WTC11 (cell line): ENCODE results near the gene SEMA5B. TPM values are rescaled to one million over a fixed set of nuclear protein-coding genes. Genes with fewer than 3 reads are reported as not detected.

ENCODE experiments used
- ATAC-seq: fragments of 200-7000 bp; cut with Tn5 transposase; 2 replicates; pipeline ENCODE4 v1.10.0; 2021; ENCODE audit warnings: mild to moderate bottlenecking, moderate library complexity
- CTCF ChIA-PET: fragments of 300-600 bp; sonication (Branson Sonifier 250); formaldehyde crosslinking; loops from one replicate; lab custom pipeline; 2021; ENCODE audit warnings: antibody characterized with exemption; lab: Charles Lee
- POLR2A ChIA-PET: fragments of 350-600 bp; sonication (Branson Sonifier 250); formaldehyde crosslinking; loops from one replicate; lab custom pipeline; 2021; ENCODE audit warnings: antibody characterized with exemption; lab: Charles Lee
- DNase-seq: peaks from one replicate; pipeline ENCODE4 v3.0.0; 2021; ENCODE audit warnings: low spot score
- H3K27ac Mint-ChIP-seq: 2 replicates; pipeline ENCODE4 v1.8.0; 2021; ENCODE audit warnings: mixed read lengths
- H3K27me3 Mint-ChIP-seq: 2 replicates; pipeline ENCODE4 v1.8.0; 2021; ENCODE audit warnings: low read depth, mild to moderate bottlenecking, moderate library complexity, mixed read lengths
- H3K36me3 Mint-ChIP-seq: 2 replicates; pipeline ENCODE4 v1.8.0; 2021; ENCODE audit warnings: mixed read lengths
- H3K4me1 Mint-ChIP-seq: 2 replicates; pipeline ENCODE4 v1.8.0; 2022; ENCODE audit warnings: mixed read lengths
- H3K4me3 Mint-ChIP-seq: 2 replicates; pipeline ENCODE4 v1.8.0; 2021; ENCODE audit warnings: mild to moderate bottlenecking, moderate library complexity, mixed read lengths
- H3K9me3 Mint-ChIP-seq: 2 replicates; pipeline ENCODE4 v1.8.0; 2021; ENCODE audit warnings: mixed read lengths
- ELF4 ChIP-seq: sonication (generic); formaldehyde crosslinking; IDR thresholded peaks from 2 replicates; pipeline ENCODE4 v1.8.1; 2022; ENCODE audit warnings: low read depth, mild to moderate bottlenecking, moderate library complexity, missing genetic modification reagents
- EMX1 ChIP-seq: fragments of 250-450 bp; sonication (Bioruptor Pico); IDR thresholded peaks from 2 replicates; pipeline ENCODE4 v1.8.0; 2021; ENCODE audit warnings: mild to moderate bottlenecking
- ESRRA ChIP-seq: sonication (generic); formaldehyde crosslinking; IDR thresholded peaks from 2 replicates; pipeline ENCODE4 v1.8.1; 2022; ENCODE audit warnings: mild to moderate bottlenecking, missing genetic modification reagents, borderline replicate concordance
- FOXK1 ChIP-seq: sonication (generic); formaldehyde crosslinking; IDR thresholded peaks from 2 replicates; pipeline ENCODE4 v1.8.0; 2022; ENCODE audit warnings: mild to moderate bottlenecking, moderate library complexity, missing genetic modification reagents
- IRF2 ChIP-seq: sonication (generic); formaldehyde crosslinking; IDR thresholded peaks from 2 replicates; pipeline ENCODE4 v1.8.0; 2022; ENCODE audit warnings: low read depth, missing genetic modification reagents, borderline replicate concordance
- MYBL2 ChIP-seq: sonication (generic); formaldehyde crosslinking; IDR thresholded peaks from 2 replicates; pipeline ENCODE4 v1.8.1; 2023; ENCODE audit warnings: mild to moderate bottlenecking, moderate library complexity, missing genetic modification reagents
- NFATC4 ChIP-seq: fragments of 250-450 bp; sonication (Bioruptor Pico); IDR thresholded peaks from 2 replicates; pipeline ENCODE4 v1.9.0; 2021; ENCODE audit warnings: mild to moderate bottlenecking
- NFYB ChIP-seq: sonication (generic); formaldehyde crosslinking; conservative IDR thresholded peaks from 2 replicates; pipeline ENCODE4 v1.8.0; 2022; ENCODE audit warnings: low read depth, missing genetic modification reagents
- PRRX2 ChIP-seq: fragments of 250-450 bp; sonication (Bioruptor Pico); IDR thresholded peaks from 2 replicates; pipeline ENCODE4 v1.8.0; 2021; ENCODE audit warnings: mild to moderate bottlenecking
- RELA ChIP-seq: sonication (generic); formaldehyde crosslinking; IDR thresholded peaks from 2 replicates; pipeline ENCODE4 v1.8.1; 2022; ENCODE audit warnings: missing genetic modification reagents, mild to moderate bottlenecking, borderline replicate concordance
- ZNF317 ChIP-seq: sonication (generic); formaldehyde crosslinking; IDR thresholded peaks from 2 replicates; pipeline ENCODE4 v1.8.1; 2023; ENCODE audit warnings: low read depth, mild to moderate bottlenecking, moderate library complexity, missing genetic modification reagents, borderline replicate concordance
- ZNF423 ChIP-seq: fragments of 250-450 bp; sonication (Bioruptor Pico); IDR thresholded peaks from 2 replicates; pipeline ENCODE4 v2.1.2; 2022; ENCODE audit warnings: mild to moderate bottlenecking, moderate library complexity
- total RNA-seq: library from RNA; stranded (reverse); gene quantifications from 3 replicates; pipeline ENCODE4 v1.2.3, GENCODE V29; 2021
- TF ChIP-seq, protein P1 (sequence below): sonication (generic); formaldehyde crosslinking; IDR thresholded peaks from 2 replicates; pipeline ENCODE4 v1.8.1; 2022; ENCODE audit warnings: mild to moderate bottlenecking, moderate library complexity, missing genetic modification reagents
- TF ChIP-seq, protein P2 (sequence below): fragments of 250-450 bp; sonication (Bioruptor Pico); IDR thresholded peaks from 2 replicates; pipeline ENCODE4 v1.9.0; 2021; ENCODE audit warnings: mild to moderate bottlenecking
- TF ChIP-seq, protein P3 (sequence below): sonication (generic); formaldehyde crosslinking; IDR thresholded peaks from 2 replicates; pipeline ENCODE4 v1.8.0; 2022; ENCODE audit warnings: mild to moderate bottlenecking, missing genetic modification reagents
- TF ChIP-seq, protein P4 (sequence below): sonication (generic); formaldehyde crosslinking; IDR thresholded peaks from 2 replicates; pipeline ENCODE4 v1.8.0; 2022; ENCODE audit warnings: mild to moderate bottlenecking, missing genetic modification reagents
- TF ChIP-seq, protein P5 (sequence below): fragments of 250-450 bp; sonication (Bioruptor Pico); conservative IDR thresholded peaks from 2 replicates; pipeline ENCODE4 v1.9.0; 2021; ENCODE audit warnings: mild to moderate bottlenecking
- TF ChIP-seq, protein P6 (sequence below): sonication (generic); formaldehyde crosslinking; IDR thresholded peaks from 2 replicates; pipeline ENCODE4 v1.8.1; 2022; ENCODE audit warnings: missing genetic modification reagents, borderline replicate concordance
- TF ChIP-seq, protein P7 (sequence below): sonication (generic); formaldehyde crosslinking; IDR thresholded peaks from 2 replicates; pipeline ENCODE4 v1.8.1; 2023; ENCODE audit warnings: mild to moderate bottlenecking, missing genetic modification reagents, moderate library complexity
- TF ChIP-seq, protein P8 (sequence below): sonication (generic); formaldehyde crosslinking; conservative IDR thresholded peaks from 2 replicates; pipeline ENCODE4 v1.8.1; 2022; ENCODE audit warnings: mild to moderate bottlenecking, missing genetic modification reagents
- TF ChIP-seq, protein P9 (sequence below): fragments of 250-450 bp; sonication (Bioruptor Pico); IDR thresholded peaks from 2 replicates; pipeline ENCODE4 v1.9.0; 2021; ENCODE audit warnings: moderate library complexity, mild to moderate bottlenecking, inconsistent platforms, borderline replicate concordance
- TF ChIP-seq, protein P10 (sequence below): sonication (generic); formaldehyde crosslinking; IDR thresholded peaks from 2 replicates; pipeline ENCODE4 v1.8.0; 2022; ENCODE audit warnings: missing genetic modification reagents

SEMA5B gene
- total RNA-seq, 1 experiment from 2014 or later = 20.7 TPM

DNA sequence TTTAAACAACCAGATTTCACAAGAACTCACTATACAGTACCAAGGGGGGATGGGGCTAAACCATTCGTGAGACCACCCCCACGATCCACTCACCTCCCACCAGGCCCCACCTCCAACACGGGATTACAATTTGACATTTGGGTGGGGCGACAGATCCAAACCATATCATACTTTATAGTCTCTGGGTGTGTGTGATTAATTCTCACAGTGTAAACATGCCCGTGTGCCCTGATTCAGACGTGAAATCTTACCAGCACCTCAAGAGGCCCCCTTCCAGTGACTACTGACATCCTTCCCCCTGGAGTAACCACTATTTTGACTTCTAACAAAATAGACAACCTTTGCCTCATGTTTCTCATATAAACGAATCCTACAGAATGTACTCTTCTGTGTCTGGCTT is 34.3 kb upstream of the SEMA5B start (continued):
- no peak for TF ChIP-seq ZNF423 (CRISPR knock-in tag)
- TF ChIP-seq, protein P1, sequence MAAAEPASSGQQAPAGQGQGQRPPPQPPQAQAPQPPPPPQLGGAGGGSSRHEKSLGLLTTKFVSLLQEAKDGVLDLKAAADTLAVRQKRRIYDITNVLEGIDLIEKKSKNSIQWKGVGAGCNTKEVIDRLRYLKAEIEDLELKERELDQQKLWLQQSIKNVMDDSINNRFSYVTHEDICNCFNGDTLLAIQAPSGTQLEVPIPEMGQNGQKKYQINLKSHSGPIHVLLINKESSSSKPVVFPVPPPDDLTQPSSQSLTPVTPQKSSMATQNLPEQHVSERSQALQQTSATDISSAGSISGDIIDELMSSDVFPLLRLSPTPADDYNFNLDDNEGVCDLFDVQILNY = no peak
- TF ChIP-seq ELF4 (CRISPR knock-in tag) = no peak
- no peak for TF ChIP-seq NFYB
- TF ChIP-seq FOXK1 (CRISPR knock-in tag) = no peak
- TF ChIP-seq, protein P2, sequence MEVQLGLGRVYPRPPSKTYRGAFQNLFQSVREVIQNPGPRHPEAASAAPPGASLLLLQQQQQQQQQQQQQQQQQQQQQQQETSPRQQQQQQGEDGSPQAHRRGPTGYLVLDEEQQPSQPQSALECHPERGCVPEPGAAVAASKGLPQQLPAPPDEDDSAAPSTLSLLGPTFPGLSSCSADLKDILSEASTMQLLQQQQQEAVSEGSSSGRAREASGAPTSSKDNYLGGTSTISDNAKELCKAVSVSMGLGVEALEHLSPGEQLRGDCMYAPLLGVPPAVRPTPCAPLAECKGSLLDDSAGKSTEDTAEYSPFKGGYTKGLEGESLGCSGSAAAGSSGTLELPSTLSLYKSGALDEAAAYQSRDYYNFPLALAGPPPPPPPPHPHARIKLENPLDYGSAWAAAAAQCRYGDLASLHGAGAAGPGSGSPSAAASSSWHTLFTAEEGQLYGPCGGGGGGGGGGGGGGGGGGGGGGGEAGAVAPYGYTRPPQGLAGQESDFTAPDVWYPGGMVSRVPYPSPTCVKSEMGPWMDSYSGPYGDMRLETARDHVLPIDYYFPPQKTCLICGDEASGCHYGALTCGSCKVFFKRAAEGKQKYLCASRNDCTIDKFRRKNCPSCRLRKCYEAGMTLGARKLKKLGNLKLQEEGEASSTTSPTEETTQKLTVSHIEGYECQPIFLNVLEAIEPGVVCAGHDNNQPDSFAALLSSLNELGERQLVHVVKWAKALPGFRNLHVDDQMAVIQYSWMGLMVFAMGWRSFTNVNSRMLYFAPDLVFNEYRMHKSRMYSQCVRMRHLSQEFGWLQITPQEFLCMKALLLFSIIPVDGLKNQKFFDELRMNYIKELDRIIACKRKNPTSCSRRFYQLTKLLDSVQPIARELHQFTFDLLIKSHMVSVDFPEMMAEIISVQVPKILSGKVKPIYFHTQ = no peak
- no peak for TF ChIP-seq ZNF317 (CRISPR knock-in tag)
- TF ChIP-seq, protein P3, sequence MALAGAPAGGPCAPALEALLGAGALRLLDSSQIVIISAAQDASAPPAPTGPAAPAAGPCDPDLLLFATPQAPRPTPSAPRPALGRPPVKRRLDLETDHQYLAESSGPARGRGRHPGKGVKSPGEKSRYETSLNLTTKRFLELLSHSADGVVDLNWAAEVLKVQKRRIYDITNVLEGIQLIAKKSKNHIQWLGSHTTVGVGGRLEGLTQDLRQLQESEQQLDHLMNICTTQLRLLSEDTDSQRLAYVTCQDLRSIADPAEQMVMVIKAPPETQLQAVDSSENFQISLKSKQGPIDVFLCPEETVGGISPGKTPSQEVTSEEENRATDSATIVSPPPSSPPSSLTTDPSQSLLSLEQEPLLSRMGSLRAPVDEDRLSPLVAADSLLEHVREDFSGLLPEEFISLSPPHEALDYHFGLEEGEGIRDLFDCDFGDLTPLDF = no peak
- TF ChIP-seq, protein P4, sequence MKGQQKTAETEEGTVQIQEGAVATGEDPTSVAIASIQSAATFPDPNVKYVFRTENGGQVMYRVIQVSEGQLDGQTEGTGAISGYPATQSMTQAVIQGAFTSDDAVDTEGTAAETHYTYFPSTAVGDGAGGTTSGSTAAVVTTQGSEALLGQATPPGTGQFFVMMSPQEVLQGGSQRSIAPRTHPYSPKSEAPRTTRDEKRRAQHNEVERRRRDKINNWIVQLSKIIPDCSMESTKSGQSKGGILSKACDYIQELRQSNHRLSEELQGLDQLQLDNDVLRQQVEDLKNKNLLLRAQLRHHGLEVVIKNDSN = no peak
- TF ChIP-seq RELA (CRISPR knock-in tag) = no peak

DNA sequence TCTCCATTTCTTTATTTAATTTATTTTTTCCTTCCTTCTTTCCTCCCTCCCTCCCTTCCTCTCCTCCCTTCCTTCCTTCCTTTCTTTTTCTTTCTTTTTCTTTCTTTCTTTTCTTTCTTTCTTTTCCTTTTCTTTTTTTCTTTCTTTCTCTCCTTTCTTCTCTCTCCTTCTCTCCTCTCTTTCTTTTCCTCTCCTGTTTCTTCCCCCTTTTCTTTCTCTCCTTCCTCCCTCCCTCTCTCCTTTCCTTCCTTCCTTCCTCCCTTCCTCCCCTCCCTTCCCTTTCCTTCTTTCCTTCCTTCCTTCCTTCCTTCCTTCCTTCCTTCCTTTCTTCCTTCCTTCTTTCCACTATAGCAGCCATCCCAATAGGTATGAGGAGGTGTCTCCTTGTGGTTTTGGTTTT is 32.5 kb upstream of the SEMA5B start:
- Mint-ChIP-seq H3K27me3 (peaks cover 18% of the 10 kb centered on the region), H3K9me3 (peaks cover 2% of the 10 kb centered on the region; the same call in 1 of the 2 replicates), H3K4me3 (no peak overlapping the region), H3K27ac (no peak overlapping the region), H3K4me1 (peaks cover 7% of the 10 kb centered on the region), H3K36me3 (no peaks in the 10 kb centered on the region)
- ATAC-seq (no peak), DNase-seq (no peak)
- ChIA-PET POLR2A (no interaction called here), CTCF (no interaction called here)
- TF ChIP-seq, protein P5, sequence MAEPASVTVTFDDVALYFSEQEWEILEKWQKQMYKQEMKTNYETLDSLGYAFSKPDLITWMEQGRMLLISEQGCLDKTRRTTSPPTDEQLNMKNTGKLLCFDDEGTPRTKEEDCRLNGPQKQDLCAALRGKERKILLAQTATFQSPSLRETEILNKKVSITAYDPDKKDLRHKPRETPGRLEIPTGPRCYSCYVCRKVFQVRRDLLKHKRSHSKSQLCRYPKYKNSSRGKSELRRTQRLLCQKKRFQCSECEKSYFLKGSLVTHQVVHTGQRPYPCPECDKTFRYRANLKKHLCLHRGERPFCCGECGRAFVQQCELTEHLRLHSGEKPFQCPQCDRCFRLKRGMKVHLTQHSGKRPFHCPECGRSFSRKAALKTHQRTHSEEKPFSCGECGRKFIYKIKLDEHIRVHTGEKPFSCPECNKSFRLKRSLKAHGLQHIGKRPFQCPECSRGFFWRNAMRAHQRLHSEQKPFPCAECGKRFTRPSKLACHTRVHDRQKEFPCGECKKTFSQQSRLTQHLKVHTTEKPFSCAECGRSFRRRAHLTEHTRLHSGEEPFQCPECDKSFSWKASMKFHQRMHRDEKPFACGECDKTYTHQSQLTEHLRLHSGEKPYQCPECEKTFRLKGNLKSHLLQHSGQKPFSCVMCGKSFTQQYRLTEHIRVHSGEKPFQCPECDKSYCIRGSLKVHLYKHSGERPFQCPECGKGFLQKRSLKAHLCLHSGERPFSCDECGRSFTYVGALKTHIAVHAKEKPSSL (CRISPR knock-in tag) = no peak
- TF ChIP-seq NFYB = no peak
- no peak for TF ChIP-seq EMX1 (CRISPR knock-in tag)
- TF ChIP-seq, protein P6, sequence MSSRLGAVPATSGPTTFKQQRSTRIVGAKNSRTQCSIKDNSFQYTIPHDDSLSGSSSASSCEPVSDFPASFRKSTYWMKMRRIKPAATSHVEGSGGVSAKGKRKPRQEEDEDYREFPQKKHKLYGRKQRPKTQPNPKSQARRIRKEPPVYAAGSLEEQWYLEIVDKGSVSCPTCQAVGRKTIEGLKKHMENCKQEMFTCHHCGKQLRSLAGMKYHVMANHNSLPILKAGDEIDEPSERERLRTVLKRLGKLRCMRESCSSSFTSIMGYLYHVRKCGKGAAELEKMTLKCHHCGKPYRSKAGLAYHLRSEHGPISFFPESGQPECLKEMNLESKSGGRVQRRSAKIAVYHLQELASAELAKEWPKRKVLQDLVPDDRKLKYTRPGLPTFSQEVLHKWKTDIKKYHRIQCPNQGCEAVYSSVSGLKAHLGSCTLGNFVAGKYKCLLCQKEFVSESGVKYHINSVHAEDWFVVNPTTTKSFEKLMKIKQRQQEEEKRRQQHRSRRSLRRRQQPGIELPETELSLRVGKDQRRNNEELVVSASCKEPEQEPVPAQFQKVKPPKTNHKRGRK (CRISPR knock-in tag) = no peak
- TF ChIP-seq, protein P7, sequence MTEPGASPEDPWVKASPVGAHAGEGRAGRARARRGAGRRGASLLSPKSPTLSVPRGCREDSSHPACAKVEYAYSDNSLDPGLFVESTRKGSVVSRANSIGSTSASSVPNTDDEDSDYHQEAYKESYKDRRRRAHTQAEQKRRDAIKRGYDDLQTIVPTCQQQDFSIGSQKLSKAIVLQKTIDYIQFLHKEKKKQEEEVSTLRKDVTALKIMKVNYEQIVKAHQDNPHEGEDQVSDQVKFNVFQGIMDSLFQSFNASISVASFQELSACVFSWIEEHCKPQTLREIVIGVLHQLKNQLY (CRISPR knock-in tag) = no peak
- TF ChIP-seq, protein P8, sequence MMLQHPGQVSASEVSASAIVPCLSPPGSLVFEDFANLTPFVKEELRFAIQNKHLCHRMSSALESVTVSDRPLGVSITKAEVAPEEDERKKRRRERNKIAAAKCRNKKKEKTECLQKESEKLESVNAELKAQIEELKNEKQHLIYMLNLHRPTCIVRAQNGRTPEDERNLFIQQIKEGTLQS = no peak
- TF ChIP-seq ESRRA (CRISPR knock-in tag) = no peak
- TF ChIP-seq, protein P9, sequence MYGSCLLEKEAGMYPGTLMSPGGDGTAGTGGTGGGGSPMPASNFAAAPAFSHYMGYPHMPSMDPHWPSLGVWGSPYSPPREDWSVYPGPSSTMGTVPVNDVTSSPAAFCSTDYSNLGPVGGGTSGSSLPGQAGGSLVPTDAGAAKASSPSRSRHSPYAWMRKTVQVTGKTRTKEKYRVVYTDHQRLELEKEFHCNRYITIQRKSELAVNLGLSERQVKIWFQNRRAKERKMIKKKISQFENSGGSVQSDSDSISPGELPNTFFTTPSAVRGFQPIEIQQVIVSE (CRISPR knock-in tag) = no peak
- TF ChIP-seq NFATC4 (CRISPR knock-in tag) = no peak
- TF ChIP-seq, protein P10, sequence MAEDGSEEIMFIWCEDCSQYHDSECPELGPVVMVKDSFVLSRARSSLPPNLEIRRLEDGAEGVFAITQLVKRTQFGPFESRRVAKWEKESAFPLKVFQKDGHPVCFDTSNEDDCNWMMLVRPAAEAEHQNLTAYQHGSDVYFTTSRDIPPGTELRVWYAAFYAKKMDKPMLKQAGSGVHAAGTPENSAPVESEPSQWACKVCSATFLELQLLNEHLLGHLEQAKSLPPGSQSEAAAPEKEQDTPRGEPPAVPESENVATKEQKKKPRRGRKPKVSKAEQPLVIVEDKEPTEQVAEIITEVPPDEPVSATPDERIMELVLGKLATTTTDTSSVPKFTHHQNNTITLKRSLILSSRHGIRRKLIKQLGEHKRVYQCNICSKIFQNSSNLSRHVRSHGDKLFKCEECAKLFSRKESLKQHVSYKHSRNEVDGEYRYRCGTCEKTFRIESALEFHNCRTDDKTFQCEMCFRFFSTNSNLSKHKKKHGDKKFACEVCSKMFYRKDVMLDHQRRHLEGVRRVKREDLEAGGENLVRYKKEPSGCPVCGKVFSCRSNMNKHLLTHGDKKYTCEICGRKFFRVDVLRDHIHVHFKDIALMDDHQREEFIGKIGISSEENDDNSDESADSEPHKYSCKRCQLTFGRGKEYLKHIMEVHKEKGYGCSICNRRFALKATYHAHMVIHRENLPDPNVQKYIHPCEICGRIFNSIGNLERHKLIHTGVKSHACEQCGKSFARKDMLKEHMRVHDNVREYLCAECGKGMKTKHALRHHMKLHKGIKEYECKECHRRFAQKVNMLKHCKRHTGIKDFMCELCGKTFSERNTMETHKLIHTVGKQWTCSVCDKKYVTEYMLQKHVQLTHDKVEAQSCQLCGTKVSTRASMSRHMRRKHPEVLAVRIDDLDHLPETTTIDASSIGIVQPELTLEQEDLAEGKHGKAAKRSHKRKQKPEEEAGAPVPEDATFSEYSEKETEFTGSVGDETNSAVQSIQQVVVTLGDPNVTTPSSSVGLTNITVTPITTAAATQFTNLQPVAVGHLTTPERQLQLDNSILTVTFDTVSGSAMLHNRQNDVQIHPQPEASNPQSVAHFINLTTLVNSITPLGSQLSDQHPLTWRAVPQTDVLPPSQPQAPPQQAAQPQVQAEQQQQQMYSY (CRISPR knock-in tag) = no peak
- no peak for TF ChIP-seq IRF2
- no peak for TF ChIP-seq MYBL2 (CRISPR knock-in tag)
- TF ChIP-seq PRRX2 (CRISPR knock-in tag) = no peak
